Germinal center (tissue), 1 donor: ENCODE data around the gene GDF7.

Experiments used
- DNase-seq: peaks from one replicate; pipeline ENCODE4 v3.0.0; 2012; ENCODE audit warnings: mixed read lengths, low spot score

The GDF7 gene

GRCh38 chr2:20666304-20667150, at the start of gene GDF7:
GDF7 (plus strand) TSS chr2:20667144; CDS start chr2:20667240, 96 bp downstream.
- peak; percentile 62 for DNase-seq

DNA sequence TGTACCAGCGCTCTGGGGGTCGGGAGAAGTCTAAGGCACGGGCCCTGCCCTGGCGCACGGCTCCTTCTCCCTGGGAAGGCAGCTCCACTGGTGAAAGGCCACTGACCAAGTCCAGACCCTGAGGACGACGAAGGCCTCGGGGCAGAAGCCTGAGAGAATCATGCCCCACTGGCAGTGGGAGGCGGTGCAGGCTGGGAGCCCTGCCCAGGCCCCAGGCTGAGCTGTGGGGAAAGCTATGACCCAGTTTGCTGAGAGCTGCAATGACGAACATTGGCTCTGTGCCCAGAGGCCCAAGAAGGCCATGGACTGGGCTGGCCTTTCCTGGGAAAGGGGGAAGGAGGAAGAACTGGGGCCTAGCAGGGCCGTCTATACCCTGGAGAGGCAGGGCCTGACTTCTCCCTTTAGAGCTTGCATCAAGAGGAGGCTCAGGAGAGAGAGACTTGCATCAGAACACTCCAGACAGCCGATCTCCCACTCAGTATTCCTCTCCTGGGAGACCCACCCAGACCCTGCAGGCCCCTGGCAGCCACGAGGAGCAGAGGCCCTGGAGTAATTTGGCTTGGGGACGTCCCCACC, 49.0 kb upstream of the GDF7 start:
- no peak for DNase-seq

GRCh38 chr2:20618468-20618885, 48.5 kb upstream of the GDF7 start:
- no peak for DNase-seq

DNA sequence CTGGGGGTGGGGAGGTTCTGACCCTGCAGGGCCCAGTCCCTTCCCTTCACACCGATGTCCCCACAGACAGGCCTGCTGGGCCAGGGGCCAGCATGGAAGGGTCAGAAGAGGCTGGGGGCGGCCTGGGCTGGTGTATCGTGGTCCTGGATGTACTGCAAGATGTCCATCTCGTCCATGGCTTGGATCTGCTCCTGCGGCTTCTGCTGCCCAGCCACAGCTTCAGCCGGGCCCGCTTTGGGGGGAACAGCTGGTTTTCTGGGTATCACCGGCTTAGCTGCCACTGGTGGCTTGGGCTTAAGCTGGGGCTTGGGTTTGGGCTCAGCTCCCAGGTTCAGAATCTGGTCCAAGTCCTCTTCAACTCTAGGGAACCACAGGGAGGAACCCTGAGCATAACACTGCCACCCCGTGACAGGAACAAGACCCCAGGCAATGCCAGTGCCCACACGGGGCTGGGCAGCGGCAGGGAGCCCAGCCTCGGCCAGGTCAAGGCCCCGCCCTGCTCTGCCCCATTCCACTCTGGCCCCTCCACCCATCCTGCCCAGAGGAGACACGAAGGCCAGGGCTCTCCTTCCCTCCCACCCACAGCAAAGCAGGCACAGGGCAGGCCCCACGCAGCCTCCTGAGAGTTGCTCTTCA, 47.9 kb upstream of the GDF7 start:
- no peak for DNase-seq

DNA sequence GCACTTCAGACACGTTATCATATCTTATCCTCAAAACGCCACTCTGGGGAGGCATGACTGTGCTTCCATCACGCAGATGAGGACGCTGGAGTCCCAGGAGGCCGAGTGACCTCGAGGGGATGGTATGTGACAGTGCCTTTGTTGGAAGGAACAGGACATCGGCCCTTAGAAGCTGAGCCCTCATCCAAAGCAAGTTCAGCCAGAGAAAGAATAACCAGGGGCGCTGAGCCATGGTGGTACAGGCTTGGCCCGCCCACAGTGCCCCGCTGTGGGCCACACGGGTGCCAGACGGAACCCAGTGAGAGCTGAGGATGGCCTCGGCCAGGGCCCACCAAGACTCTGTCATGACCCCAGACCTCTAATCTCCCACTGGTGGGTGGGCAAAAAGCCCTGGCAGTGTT, 47.3 kb upstream of the GDF7 start:
- DNase-seq, result no peak

DNA sequence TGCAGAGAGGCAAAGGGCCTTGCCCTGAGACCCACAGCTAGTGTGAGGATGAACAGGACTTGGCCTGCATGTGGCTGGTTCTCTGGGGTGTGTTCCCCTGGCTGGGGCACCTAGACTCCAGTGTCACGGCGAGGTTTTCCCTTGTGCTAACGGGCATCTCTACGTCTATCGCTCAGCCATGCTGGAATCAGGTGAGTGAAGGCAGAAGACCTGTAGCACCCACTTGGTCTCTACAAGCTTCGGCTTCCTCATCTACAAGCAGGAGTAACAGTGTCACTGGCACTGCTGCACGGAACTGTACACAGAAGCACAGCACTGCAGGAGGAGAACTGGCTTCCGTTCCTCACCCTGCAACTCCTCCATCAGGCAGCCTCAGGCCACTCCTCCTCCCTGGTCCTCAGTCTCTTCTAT, 46.7 kb upstream of the GDF7 start:
- DNase-seq, result no peak

GRCh38 chr2:20620696-20621365, 46.1 kb upstream of the GDF7 start:
- DNase-seq, result no peak

GRCh38 chr2:20621366-20622295, 45.3 kb upstream of the GDF7 start:
- DNase-seq, result no peak

GRCh38 chr2:20622296-20622686, 44.7 kb upstream of the GDF7 start:
- DNase-seq, result no peak

- DNase-seq, result no peak
Measured at GRCh38 chr2:20622731-20623130, 44.2 kb upstream of the GDF7 start.

DNA sequence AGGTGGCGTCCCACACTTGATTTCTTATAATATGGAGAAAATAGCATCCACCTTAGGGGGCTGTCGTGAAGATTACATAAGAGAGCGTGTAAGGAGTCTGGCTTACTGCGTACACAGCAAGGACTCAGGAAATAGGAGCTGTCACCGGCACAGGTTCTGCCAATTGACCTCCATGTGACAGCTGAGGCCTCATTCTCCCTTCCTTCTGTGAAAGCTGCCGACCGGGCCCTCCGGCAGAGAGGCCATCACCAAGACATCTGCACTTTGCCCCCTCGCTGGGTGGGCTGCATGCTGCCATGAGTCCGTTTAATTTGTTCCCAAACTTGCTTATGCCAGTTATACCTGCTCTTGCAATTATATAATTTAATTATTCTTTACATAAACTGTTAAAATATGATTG, 43.7 kb upstream of the GDF7 start:
- DNase-seq, result no peak

DNA sequence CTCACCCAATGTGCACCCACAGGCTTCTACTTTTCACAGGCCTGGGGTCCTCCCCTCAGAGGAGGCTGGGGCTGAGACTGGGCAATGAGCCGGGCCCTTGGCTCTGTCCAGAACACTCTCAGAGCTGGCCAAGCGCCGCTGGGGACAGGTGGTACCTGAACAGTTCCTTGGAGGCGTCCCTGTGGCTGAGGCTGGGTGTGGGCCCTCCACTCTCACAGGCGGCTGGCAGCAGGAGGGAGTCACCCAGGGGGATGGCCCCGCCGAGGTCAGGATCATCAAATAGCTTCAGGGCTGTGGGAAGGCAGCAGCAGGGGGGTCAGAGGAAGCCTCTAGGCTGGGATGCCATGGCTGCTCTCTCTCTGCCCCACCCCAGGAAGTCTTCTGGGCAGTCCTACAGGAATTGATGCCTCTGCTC, 43.2 kb upstream of the GDF7 start:
- DNase-seq, result no peak

GRCh38 chr2:20624156-20624883, 42.6 kb upstream of the GDF7 start:
- no peak for DNase-seq

GRCh38 chr2:20624884-20625485, 42.0 kb upstream of the GDF7 start:
- DNase-seq, result no peak

GRCh38 chr2:20625491-20626391, 41.2 kb upstream of the GDF7 start:
- no peak for DNase-seq

DNA sequence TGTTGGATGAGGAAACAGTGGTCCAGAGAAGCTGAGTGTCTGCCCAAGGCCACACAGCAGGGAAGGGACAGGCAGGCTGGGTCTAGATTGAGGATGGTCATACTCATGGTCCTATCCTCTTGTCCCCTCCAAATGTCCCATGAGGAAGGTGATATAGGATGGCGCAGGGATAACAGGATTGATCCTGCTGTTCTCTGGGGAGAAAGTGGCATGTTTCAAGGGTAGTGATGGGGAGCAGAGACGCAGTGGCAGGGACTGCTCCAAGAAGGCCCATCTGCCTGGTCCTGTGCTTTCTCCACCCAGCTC, 40.6 kb upstream of the GDF7 start:
- DNase-seq, result no peak

DNA sequence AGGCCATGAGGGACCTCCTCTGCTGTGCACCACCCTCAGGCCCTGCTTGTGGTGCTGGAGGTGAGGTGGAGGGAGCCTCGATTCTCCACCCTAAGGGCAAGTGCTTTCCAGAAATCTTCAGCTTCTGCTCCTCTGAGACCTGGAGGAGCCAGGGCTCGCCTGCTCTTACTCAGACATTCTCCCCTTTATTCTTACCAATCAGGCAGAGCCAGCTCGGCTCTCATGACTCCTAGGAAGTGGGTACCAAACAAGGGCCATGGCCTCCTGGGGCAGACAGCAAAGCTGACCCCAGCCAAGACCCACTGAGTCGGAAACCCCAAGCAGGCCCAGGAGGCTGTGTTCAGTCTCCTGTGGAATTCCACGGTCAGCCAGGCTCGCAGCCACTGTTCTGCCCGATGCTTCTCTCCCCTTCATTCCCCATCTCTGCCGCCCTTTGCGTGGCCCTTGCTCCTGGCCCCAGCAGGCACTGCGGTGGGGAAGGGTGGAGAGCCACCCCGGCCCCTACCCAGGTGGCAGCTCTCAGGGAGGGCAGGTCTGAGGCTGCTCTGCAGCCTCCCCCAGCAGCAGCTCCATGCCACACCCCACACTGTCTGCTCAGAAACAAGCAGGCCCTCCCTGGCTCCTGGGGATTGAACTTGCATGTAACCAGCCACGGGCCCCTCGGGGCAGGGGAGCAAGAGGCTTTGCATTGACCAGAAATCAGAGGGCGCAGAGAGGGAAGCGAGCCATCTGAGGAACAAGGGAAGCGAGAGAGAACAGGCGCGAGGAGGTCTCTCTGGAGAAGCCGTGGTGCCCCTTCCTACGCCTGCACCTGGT, 40.0 kb upstream of the GDF7 start:
- no peak for DNase-seq

GRCh38 chr2:20627712-20628380, 39.1 kb upstream of the GDF7 start:
- DNase-seq, result no peak
